Tibial nerve (tissue), 4 donors: ENCODE results near the gene WDR87. TPM values are rescaled to one million over a fixed set of nuclear protein-coding genes. Genes with fewer than 3 reads are reported as not detected.

Source experiments
- DNase-seq, 2 donors: peaks; one replicate each; pipeline ENCODE4 v3.0.0-alpha.2; 2019; ENCODE audit warnings: low spot score in 2 of 2
- H3K27ac ChIP-seq, 4 donors: fragments of 200-600 bp; sonication (generic) in 3 of 4; one replicate each; pipeline ENCODE4 v1.5.1; 2017 to 2019; ENCODE audit warnings: mild to moderate bottlenecking in 1 of 4
- H3K27me3 ChIP-seq, 2 donors: fragments of 200-600 bp; sonication (generic) in 1 of 2; one replicate each; pipeline versions ENCODE4 v1.5.1 to v1.6.0; 2017 to 2019
- H3K36me3 ChIP-seq, 3 donors: fragments of 200-600 bp; sonication (generic); one replicate each; pipeline ENCODE4 v1.5.1; 2018 to 2019
- H3K4me1 ChIP-seq, 4 donors: fragments of 200-600 bp; sonication (generic) in 3 of 4; one replicate each; pipeline ENCODE4 v1.5.1; 2017 to 2019
- H3K4me3 ChIP-seq, 4 donors: fragments of 200-600 bp; sonication (generic) in 3 of 4; one replicate each; pipeline ENCODE4 v1.5.1; 2017 to 2019; ENCODE audit warnings: mild to moderate bottlenecking in 1 of 4, moderate library complexity in 1 of 4
- H3K9me3 ChIP-seq, 4 donors: fragments of 200-600 bp; sonication (generic) in 3 of 4; one replicate each; pipeline ENCODE4 v1.5.1; 2017 to 2019
- CTCF ChIP-seq, 5 experiments: fragments of 200-600 bp in 3 of 5; fragments of 450-650 bp in 2 of 5; sonication (generic) in 3 of 5; IDR thresholded peaks; one replicate each; pipeline ENCODE4 v1.5.1; 2016 to 2019; ENCODE audit warnings: antibody characterized with exemption in 5 of 5, mild to moderate bottlenecking in 3 of 5, moderate library complexity in 2 of 5
- EP300 ChIP-seq, 2 donors: sonication (generic); formaldehyde crosslinking; IDR thresholded peaks; one replicate each; pipeline ENCODE4 v1.6.1; 2017; ENCODE audit warnings: antibody characterized with exemption in 2 of 2, mild to moderate bottlenecking in 1 of 2
- POLR2A ChIP-seq, 2 donors: fragments of 450-650 bp; IDR thresholded peaks; one replicate each; pipeline ENCODE4 v1.6.1; 2017; ENCODE audit warnings: antibody characterized with exemption in 2 of 2, mild to moderate bottlenecking in 2 of 2, moderate library complexity in 2 of 2
- WGBS, 2 donors: methylation state at CpG; one replicate each; pipeline ENCODE4 v1.1.5; 2018; 5-methylcytosine and 5-hydroxymethylcytosine counted together
- total RNA-seq, 4 donors: library from RNA; depleted of rRNA; stranded (reverse); fragments of >200 nt; gene quantifications; one replicate each; pipeline ENCODE4 v1.1.0, GENCODE V29; 2016

WDR87 gene
- total RNA-seq, 4 donors from 2014 or later = not detected

GRCh38 chr19:37893845-37894575, 12.4 kb downstream of the WDR87 start:
- 79 to 92% methylated on average over 11 of the region's 11 CpGs for WGBS, 2 donors
- no peak for DNase-seq

GRCh38 chr19:37886571-37886970, 19.8 kb downstream of the WDR87 start:
- TF ChIP-seq CTCF (IDR thresholded peaks at IDR 0.05) = no peak
- no peak for TF ChIP-seq POLR2A (IDR thresholded peaks at IDR 0.05)
- no peak for TF ChIP-seq EP300 (IDR thresholded peaks at IDR 0.05)
- 72 to 75% methylated on average over 1 of the region's 1 CpG for WGBS, 2 donors
- Histone ChIP-seq H3K9me3 (peaks cover 0 to 61% (median 0%) of the 10 kb centered on the region in 4 donors), H3K36me3 (no peaks in the 10 kb centered on the region), H3K4me3 (no peak overlapping the region), H3K27me3 (no peaks in the 10 kb centered on the region), H3K27ac (no peak overlapping the region), H3K4me1 (no peaks in the 10 kb centered on the region)
- no peak for DNase-seq

More at GRCh38 chr19:37893845-37894575, 12.4 kb downstream of the WDR87 start:
- H3K36me3 ChIP-seq = no peaks in the 10 kb centered on the region
- no peak for TF ChIP-seq EP300 (IDR thresholded peaks at IDR 0.05)
- no peak for TF ChIP-seq POLR2A (IDR thresholded peaks at IDR 0.05)
- no peak for TF ChIP-seq CTCF (IDR thresholded peaks at IDR 0.05)
- no peaks in the 10 kb centered on the region for H3K27me3 ChIP-seq
- H3K4me3 ChIP-seq = no peak overlapping the region
- no peaks in the 10 kb centered on the region for H3K4me1 ChIP-seq
- H3K27ac ChIP-seq = no peak overlapping the region
- H3K9me3 ChIP-seq = no peaks in the 10 kb centered on the region

GRCh38 chr19:37885392-37885791, 21.0 kb downstream of the WDR87 start:
- Histone ChIP-seq H3K27me3 (no peaks in the 10 kb centered on the region), H3K4me1 (no peaks in the 10 kb centered on the region)
- 92 to 97% methylated on average over 1 of the region's 1 CpG for WGBS, 2 donors

GRCh38 chr19:37877147-37877546, 29.2 kb downstream of the WDR87 start:
- peaks cover 0 to 13% (median 0%) of the 10 kb centered on the region in 4 donors for H3K9me3 ChIP-seq
- 85 to 92% methylated on average over 3 of the region's 3 CpGs for WGBS, 2 donors
- H3K36me3 ChIP-seq = no peaks in the 10 kb centered on the region
- no peaks in the 10 kb centered on the region for H3K27me3 ChIP-seq
- no peak overlapping the region for H3K4me3 ChIP-seq
- H3K4me1 ChIP-seq = no peaks in the 10 kb centered on the region
- H3K27ac ChIP-seq = no peak overlapping the region
- DNase-seq = no peak
- TF ChIP-seq POLR2A (IDR thresholded peaks at IDR 0.05) = no peak
- TF ChIP-seq CTCF (IDR thresholded peaks at IDR 0.05) = no peak

More at GRCh38 chr19:37885392-37885791, 21.0 kb downstream of the WDR87 start:
- Histone ChIP-seq H3K27ac (no peak overlapping the region), H3K4me3 (no peak overlapping the region), H3K9me3 (peaks cover 0 to 66% (median 0%) of the 10 kb centered on the region in 4 donors), H3K36me3 (no peaks in the 10 kb centered on the region)
- TF ChIP-seq EP300 (IDR thresholded peaks at IDR 0.05) (no peak), POLR2A (IDR thresholded peaks at IDR 0.05) (no peak)
- DNase-seq = no peak

- H3K36me3 ChIP-seq = no peaks in the 10 kb centered on the region
- no peaks in the 10 kb centered on the region for H3K4me1 ChIP-seq
- no peaks in the 10 kb centered on the region for H3K27me3 ChIP-seq
- no peak overlapping the region for H3K27ac ChIP-seq
- no peak for DNase-seq
- 45 to 50% methylated on average over 2 of the region's 2 CpGs for WGBS, 2 donors
- H3K4me3 ChIP-seq = no peak overlapping the region
- peaks cover 0 to 2% (median 0%) of the 10 kb centered on the region in 4 donors for H3K9me3 ChIP-seq
- TF ChIP-seq CTCF (IDR thresholded peaks at IDR 0.05) = no peak
- no peak for TF ChIP-seq POLR2A (IDR thresholded peaks at IDR 0.05)
- TF ChIP-seq EP300 (IDR thresholded peaks at IDR 0.05) = no peak
Observed at GRCh38 chr19:37876032-37876431, 30.4 kb downstream of the WDR87 start.
